ENCODE results near the gene PRELID3B.

PRELID3B gene

DNA sequence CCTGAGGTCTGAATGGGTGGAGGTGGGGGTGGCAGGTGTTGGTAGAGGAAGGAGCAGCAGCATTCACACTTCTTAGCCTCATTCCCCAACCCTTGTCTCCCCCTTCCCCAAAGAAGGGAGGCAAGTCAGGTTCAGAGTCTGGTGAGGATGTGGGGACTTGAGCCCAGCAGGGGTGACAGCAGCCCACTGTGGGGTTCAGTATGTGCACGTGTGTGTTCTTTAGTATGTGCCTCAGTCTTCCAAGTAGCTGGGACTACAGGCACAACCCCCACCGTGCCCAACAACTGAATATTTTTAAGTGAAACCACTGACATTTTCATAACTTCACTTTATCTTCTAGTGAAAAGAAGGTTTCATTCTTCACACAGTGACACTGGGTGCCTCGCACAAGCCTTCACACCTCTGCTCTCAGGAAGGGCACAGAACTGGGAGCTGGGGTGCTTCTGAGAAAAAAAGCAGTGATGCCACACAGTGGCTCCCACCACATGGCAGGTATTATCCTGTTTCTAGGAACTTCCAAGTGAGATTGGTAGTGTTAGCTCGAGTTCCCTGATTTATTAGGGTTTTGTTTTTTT, 33.4 kb upstream of the PRELID3B start:
- Histone ChIP-seq H3K27ac (ENCODE audit: low read depth, low read length) (no peak overlapping the region), H3K36me3 (ENCODE audit: control insufficient read depth in 1 of 2, insufficient read depth in 2 of 2, low read length in 2 of 2) (no peaks in the 10 kb centered on the region), H3K27me3 (ENCODE audit: control insufficient read depth in 1 of 2, insufficient read depth in 2 of 2, low read length in 2 of 2) (peaks cover 14 to 19% of the 10 kb centered on the region in 2 donors), H3K4me3 (ENCODE audit: low read depth in 1 of 2, low read length in 2 of 2) (no peak overlapping the region), H3K9me3 (ENCODE audit: control insufficient read depth in 1 of 2, low read length in 2 of 2) (no peaks in the 10 kb centered on the region), H3K4me1 (ENCODE audit: control insufficient read depth in 1 of 2, insufficient read depth in 2 of 2, low read length in 2 of 2) (no peaks in the 10 kb centered on the region), H3K9ac (ENCODE audit: low read depth in 1 of 2, low read length in 2 of 2) (no peak overlapping the region)

DNA sequence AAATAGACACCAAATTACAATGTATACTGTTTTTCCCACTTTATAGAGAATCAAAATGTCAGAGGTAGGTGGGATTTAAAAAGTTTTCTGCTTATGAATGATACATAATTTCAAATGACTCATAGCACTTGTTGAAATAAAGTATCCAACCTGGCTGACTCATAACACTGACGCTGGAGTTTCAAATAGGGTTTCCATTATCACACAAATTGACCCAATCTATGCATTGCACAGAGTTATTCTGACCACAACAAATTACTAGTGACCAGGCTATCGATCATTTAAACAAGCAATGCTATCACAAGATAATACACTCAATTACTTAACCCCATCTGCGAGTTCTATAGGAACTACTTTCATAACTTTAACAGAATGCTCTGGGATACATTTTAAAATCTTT, 31.9 kb upstream of the PRELID3B start:
- no peak overlapping the region for H3K27ac ChIP-seq (ENCODE audit: low read depth, low read length)
- no peak overlapping the region for H3K4me3 ChIP-seq (ENCODE audit: low read depth in 1 of 2, low read length in 2 of 2)
- peaks cover 14 to 19% of the 10 kb centered on the region in 2 donors for H3K27me3 ChIP-seq (ENCODE audit: control insufficient read depth in 1 of 2, insufficient read depth in 2 of 2, low read length in 2 of 2)
- H3K9me3 ChIP-seq (ENCODE audit: control insufficient read depth in 1 of 2, low read length in 2 of 2): no peaks in the 10 kb centered on the region
- H3K9ac ChIP-seq (ENCODE audit: low read depth in 1 of 2, low read length in 2 of 2): no peak overlapping the region
- H3K4me1 ChIP-seq (ENCODE audit: control insufficient read depth in 1 of 2, insufficient read depth in 2 of 2, low read length in 2 of 2): no peaks in the 10 kb centered on the region
- H3K36me3 ChIP-seq (ENCODE audit: control insufficient read depth in 1 of 2, insufficient read depth in 2 of 2, low read length in 2 of 2): no peaks in the 10 kb centered on the region

DNA sequence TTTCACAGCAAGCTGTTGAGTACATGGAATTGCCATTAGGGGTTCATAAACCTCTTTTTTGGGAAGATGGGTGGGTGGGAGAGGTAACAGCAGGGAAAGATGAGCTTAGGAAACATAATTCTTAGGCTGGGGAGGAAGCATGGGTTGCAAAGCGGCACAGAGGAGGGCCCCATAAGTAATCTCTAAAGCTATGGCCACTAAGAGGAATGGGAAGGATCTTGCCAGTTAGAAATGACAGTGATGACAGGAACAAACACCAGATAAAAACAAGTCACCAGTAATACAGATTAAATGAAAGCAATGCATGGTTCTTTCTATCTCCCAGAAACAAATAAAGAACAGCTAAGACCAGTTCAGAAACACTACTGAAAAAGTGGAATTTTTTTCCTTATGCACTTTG, 31.0 kb upstream of the PRELID3B start:
- Histone ChIP-seq H3K4me1 (ENCODE audit: control insufficient read depth in 1 of 2, insufficient read depth in 2 of 2, low read length in 2 of 2) (no peaks in the 10 kb centered on the region), H3K4me3 (ENCODE audit: low read depth in 1 of 2, low read length in 2 of 2) (no peak overlapping the region), H3K27me3 (ENCODE audit: control insufficient read depth in 1 of 2, insufficient read depth in 2 of 2, low read length in 2 of 2) (peaks cover 14 to 19% of the 10 kb centered on the region in 2 donors), H3K9ac (ENCODE audit: low read depth in 1 of 2, low read length in 2 of 2) (no peak overlapping the region), H3K27ac (ENCODE audit: low read depth, low read length) (no peak overlapping the region), H3K9me3 (ENCODE audit: control insufficient read depth in 1 of 2, low read length in 2 of 2) (no peaks in the 10 kb centered on the region), H3K36me3 (ENCODE audit: control insufficient read depth in 1 of 2, insufficient read depth in 2 of 2, low read length in 2 of 2) (no peaks in the 10 kb centered on the region)

DNA sequence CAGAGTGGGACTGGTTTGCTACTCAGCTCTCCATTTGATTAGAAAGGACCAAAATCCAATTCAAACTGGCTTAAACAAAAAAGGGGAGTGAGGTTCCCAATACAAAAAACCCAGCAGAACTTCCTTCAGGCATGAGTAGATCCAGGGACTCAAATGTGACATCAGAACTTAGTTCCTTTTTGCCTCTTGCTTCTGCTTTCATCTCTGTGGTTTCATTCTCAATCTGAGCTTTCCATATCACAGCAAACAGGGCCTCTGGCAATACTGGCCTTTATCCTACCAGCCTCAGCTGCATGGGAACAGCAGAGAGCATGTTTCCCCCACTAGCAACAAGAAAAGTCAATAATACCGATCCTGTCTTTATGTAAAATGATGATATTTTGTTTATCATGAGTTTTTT, 28.6 kb upstream of the PRELID3B start:
- no peaks in the 10 kb centered on the region for H3K36me3 ChIP-seq (ENCODE audit: control insufficient read depth in 1 of 2, insufficient read depth in 2 of 2, low read length in 2 of 2)
- H3K9ac ChIP-seq (ENCODE audit: low read depth in 1 of 2, low read length in 2 of 2): no peak overlapping the region
- no peaks in the 10 kb centered on the region for H3K9me3 ChIP-seq (ENCODE audit: control insufficient read depth in 1 of 2, low read length in 2 of 2)
- peaks cover 8 to 13% of the 10 kb centered on the region in 2 donors for H3K27me3 ChIP-seq (ENCODE audit: control insufficient read depth in 1 of 2, insufficient read depth in 2 of 2, low read length in 2 of 2)
- H3K4me3 ChIP-seq (ENCODE audit: low read depth in 1 of 2, low read length in 2 of 2): no peak overlapping the region
- H3K27ac ChIP-seq (ENCODE audit: low read depth, low read length): no peak overlapping the region
- no peaks in the 10 kb centered on the region for H3K4me1 ChIP-seq (ENCODE audit: control insufficient read depth in 1 of 2, insufficient read depth in 2 of 2, low read length in 2 of 2)

DNA sequence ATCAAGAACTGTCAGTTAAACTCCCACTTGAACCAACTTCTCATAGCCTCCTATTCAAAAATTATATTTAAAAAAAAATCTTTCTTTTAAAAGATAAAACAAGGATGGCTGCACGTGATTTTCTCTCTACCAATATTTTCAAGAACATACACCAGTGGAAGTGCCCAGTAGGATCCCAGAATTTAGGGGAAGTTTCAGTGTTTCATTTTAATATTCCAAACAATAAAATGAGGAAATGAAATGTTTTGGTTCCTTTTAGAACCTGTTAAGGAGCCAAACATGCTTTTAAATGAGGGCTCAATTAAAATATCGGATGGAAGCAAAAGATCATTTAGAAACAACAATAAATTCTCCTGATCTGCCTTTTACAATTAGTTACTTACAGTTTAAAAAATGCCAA, 26.4 kb upstream of the PRELID3B start:
- Histone ChIP-seq H3K4me1 (ENCODE audit: control insufficient read depth in 1 of 2, insufficient read depth in 2 of 2, low read length in 2 of 2) (no peaks in the 10 kb centered on the region), H3K27me3 (ENCODE audit: control insufficient read depth in 1 of 2, insufficient read depth in 2 of 2, low read length in 2 of 2) (peaks cover 0 to 11% of the 10 kb centered on the region in 2 donors), H3K27ac (ENCODE audit: low read depth, low read length) (no peak overlapping the region), H3K36me3 (ENCODE audit: control insufficient read depth in 1 of 2, insufficient read depth in 2 of 2, low read length in 2 of 2) (no peaks in the 10 kb centered on the region), H3K4me3 (ENCODE audit: low read depth in 1 of 2, low read length in 2 of 2) (no peak overlapping the region), H3K9ac (ENCODE audit: low read depth in 1 of 2, low read length in 2 of 2) (no peak overlapping the region), H3K9me3 (ENCODE audit: control insufficient read depth in 1 of 2, low read length in 2 of 2) (no peaks in the 10 kb centered on the region)

DNA sequence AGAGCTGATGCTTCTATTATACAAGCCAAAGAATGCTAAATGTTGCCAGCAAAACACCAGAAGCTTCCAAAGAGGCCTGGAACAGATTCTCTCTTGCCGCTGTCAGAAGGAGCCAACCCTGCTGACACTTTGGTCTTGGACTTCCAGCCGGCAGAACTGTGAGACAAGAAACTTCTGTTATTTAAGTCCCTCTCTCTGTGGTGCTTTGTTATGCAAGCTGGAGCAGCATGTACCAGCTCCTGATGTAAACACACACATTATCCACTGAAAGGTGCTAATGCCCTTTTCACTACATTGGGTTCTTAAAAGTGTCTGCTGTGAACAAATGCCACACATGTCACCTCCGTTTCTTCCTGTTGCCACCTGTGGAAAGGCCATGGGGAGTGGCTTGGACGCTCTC, 25.9 kb upstream of the PRELID3B start:
- Histone ChIP-seq H3K36me3 (ENCODE audit: control insufficient read depth in 1 of 2, insufficient read depth in 2 of 2, low read length in 2 of 2) (no peaks in the 10 kb centered on the region), H3K4me3 (ENCODE audit: low read depth in 1 of 2, low read length in 2 of 2) (no peak overlapping the region), H3K27me3 (ENCODE audit: control insufficient read depth in 1 of 2, insufficient read depth in 2 of 2, low read length in 2 of 2) (peaks cover 0 to 8% of the 10 kb centered on the region in 2 donors), H3K9ac (ENCODE audit: low read depth in 1 of 2, low read length in 2 of 2) (no peak overlapping the region), H3K9me3 (ENCODE audit: control insufficient read depth in 1 of 2, low read length in 2 of 2) (no peaks in the 10 kb centered on the region), H3K27ac (ENCODE audit: low read depth, low read length) (no peak overlapping the region), H3K4me1 (ENCODE audit: control insufficient read depth in 1 of 2, insufficient read depth in 2 of 2, low read length in 2 of 2) (no peaks in the 10 kb centered on the region)

DNA sequence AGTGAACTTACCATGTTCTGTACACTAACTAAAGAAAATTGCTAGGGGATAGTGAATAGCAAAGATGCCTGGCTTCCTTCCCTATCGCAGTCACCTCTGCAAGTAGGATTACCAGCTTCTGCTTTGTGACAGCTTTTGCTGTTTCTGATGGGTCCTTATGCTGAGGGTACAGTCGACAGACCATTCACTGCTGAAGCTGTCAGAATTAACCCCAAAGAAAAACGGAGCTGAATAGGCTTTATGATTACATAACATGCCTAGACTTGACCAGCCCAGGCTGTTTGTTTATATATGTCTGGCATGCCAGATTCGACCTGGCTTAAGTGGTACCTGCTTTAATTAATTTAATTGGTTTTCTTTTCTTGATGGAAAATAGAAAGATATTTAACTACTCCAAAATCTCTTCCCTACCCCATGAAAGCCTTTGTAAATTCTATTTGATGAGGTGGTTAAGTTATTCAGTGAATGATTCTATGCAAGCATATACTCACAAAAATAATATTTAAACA, 21.7 kb upstream of the PRELID3B start:
- Histone ChIP-seq H3K27me3 (ENCODE audit: control insufficient read depth in 1 of 2, insufficient read depth in 2 of 2, low read length in 2 of 2) (no peaks in the 10 kb centered on the region), H3K9ac (ENCODE audit: low read depth in 1 of 2, low read length in 2 of 2) (no peak overlapping the region), H3K4me1 (ENCODE audit: control insufficient read depth in 1 of 2, insufficient read depth in 2 of 2, low read length in 2 of 2) (no peaks in the 10 kb centered on the region), H3K9me3 (ENCODE audit: control insufficient read depth in 1 of 2, low read length in 2 of 2) (no peaks in the 10 kb centered on the region), H3K36me3 (ENCODE audit: control insufficient read depth in 1 of 2, insufficient read depth in 2 of 2, low read length in 2 of 2) (no peaks in the 10 kb centered on the region), H3K27ac (ENCODE audit: low read depth, low read length) (no peak overlapping the region), H3K4me3 (ENCODE audit: low read depth in 1 of 2, low read length in 2 of 2) (no peak overlapping the region)

DNA sequence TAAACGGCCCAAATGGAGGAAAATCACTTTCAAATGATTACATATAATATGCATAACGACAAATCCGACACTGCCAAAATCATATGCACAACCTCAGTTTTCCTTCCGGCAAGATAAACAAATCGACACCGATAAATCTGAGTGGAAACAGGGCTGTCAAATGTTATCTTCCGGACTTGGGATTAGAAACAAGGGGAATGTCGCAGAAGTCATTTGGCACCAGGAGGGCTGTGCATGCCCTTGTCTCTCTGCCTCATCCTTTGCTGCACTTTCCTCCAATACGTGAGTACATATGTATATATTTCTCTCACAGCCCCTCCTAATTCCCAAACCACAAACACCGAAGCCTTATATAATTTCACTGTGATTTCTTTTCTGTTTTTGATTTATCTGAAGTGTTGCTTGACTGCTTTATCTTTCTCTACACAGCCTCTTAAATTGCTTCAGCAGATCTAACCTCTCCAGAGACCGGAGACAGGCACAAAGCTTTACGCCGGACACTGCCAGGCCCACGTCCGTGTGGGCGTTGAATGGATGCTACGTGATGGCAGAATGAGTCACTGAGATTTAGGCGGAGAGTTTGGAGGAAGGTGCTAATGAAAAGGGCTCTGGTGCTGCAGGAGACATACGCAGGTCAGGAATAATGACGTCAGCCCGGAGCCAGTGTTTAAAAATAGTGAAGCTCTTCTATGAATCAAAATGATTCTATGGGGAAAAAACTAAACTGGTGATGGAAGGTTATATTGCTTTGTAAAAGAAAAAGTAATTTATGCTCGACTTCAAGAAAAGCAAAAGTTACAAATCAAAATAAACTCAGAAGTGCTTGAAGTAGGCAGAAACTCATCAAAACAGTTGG, 21.0 kb upstream of the PRELID3B start:
- Histone ChIP-seq H3K9ac (ENCODE audit: low read depth in 1 of 2, low read length in 2 of 2) (no peak overlapping the region), H3K4me3 (ENCODE audit: low read depth in 1 of 2, low read length in 2 of 2) (no peak overlapping the region), H3K27ac (ENCODE audit: low read depth, low read length) (no peak overlapping the region), H3K4me1 (ENCODE audit: control insufficient read depth in 1 of 2, insufficient read depth in 2 of 2, low read length in 2 of 2) (no peaks in the 10 kb centered on the region), H3K27me3 (ENCODE audit: control insufficient read depth in 1 of 2, insufficient read depth in 2 of 2, low read length in 2 of 2) (no peaks in the 10 kb centered on the region), H3K36me3 (ENCODE audit: control insufficient read depth in 1 of 2, insufficient read depth in 2 of 2, low read length in 2 of 2) (no peaks in the 10 kb centered on the region), H3K9me3 (ENCODE audit: control insufficient read depth in 1 of 2, low read length in 2 of 2) (no peaks in the 10 kb centered on the region)

DNA sequence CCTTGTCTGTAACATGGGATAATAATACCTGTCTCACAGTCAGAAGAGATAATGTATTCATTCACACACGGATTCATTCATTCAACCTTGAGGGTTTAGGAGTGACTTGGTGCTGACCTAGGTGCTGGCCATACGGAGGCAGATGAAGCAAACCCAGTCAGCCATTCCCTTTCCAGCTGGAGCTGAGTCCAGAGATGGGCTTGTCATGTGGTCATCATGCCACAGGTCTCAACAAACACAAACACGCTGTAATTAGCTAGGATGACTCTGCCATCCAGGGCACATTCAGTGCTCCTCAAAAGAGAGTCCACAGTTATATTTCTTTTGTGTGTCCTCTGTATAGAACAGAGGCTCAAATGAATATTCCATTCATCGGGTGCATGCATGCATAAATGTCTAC, 19.5 kb upstream of the PRELID3B start:
- Histone ChIP-seq H3K27me3 (ENCODE audit: control insufficient read depth in 1 of 2, insufficient read depth in 2 of 2, low read length in 2 of 2) (no peaks in the 10 kb centered on the region), H3K9me3 (ENCODE audit: control insufficient read depth in 1 of 2, low read length in 2 of 2) (no peaks in the 10 kb centered on the region), H3K27ac (ENCODE audit: low read depth, low read length) (no peak overlapping the region), H3K9ac (ENCODE audit: low read depth in 1 of 2, low read length in 2 of 2) (no peak overlapping the region), H3K36me3 (ENCODE audit: control insufficient read depth in 1 of 2, insufficient read depth in 2 of 2, low read length in 2 of 2) (no peaks in the 10 kb centered on the region), H3K4me1 (ENCODE audit: control insufficient read depth in 1 of 2, insufficient read depth in 2 of 2, low read length in 2 of 2) (no peaks in the 10 kb centered on the region), H3K4me3 (ENCODE audit: low read depth in 1 of 2, low read length in 2 of 2) (no peak overlapping the region)

DNA sequence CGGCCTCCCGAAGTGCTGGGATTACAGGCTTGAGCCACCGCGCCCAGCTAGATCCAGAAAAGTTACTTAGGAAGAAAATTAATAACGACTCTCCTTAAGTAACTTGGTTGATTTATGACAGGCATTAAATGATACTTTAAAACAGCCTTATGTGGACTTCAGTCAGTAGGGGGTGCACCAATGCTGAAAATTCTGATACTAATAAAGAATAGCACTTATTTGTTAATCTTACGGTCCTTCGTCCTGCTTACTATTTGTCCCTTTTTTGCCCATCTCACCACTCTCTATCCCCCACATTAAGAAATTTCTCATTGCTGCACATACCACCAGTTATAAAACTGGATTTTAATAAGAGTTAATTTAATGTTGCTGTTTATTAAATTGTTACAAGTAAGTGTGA, 12.7 kb upstream of the PRELID3B start:
- H3K27ac ChIP-seq (ENCODE audit: low read depth, low read length): no peak overlapping the region
- no peaks in the 10 kb centered on the region for H3K36me3 ChIP-seq (ENCODE audit: control insufficient read depth in 1 of 2, insufficient read depth in 2 of 2, low read length in 2 of 2)
- no peak overlapping the region for H3K9ac ChIP-seq (ENCODE audit: low read depth in 1 of 2, low read length in 2 of 2)
- H3K4me1 ChIP-seq (ENCODE audit: control insufficient read depth in 1 of 2, insufficient read depth in 2 of 2, low read length in 2 of 2): peaks cover 0 to 8% of the 10 kb centered on the region in 2 donors
- no peaks in the 10 kb centered on the region for H3K27me3 ChIP-seq (ENCODE audit: control insufficient read depth in 1 of 2, insufficient read depth in 2 of 2, low read length in 2 of 2)
- H3K4me3 ChIP-seq (ENCODE audit: low read depth in 1 of 2, low read length in 2 of 2): no peak overlapping the region
- no peaks in the 10 kb centered on the region for H3K9me3 ChIP-seq (ENCODE audit: control insufficient read depth in 1 of 2, low read length in 2 of 2)

Measured in duodenal mucosa (tissue), 2 donors.